Measurements from ENCODE around the gene UNC45A. TPM values are rescaled to one million over a fixed set of nuclear protein-coding genes. Genes with fewer than 3 reads are reported as not detected.

Gene UNC45A
- total RNA-seq, 1 donor from 2014 or later: 48.9 TPM

Other genes starting within 250 kb of the UNC45A start
- gene BLM, start 217.9 kb upstream of the UNC45A start, total RNA-seq: 4.3 TPM
- gene FURIN, start 66.7 kb upstream of the UNC45A start, total RNA-seq: 30.6 TPM
- 3.8 TPM for gene FES, start 50.8 kb upstream of the UNC45A start, total RNA-seq
- 15.3 TPM for gene MAN2A2, start 32.0 kb upstream of the UNC45A start, total RNA-seq
- gene HDDC3, start 2.7 kb upstream of the UNC45A start, total RNA-seq: 10.6 TPM
- gene RCCD1, start 19.6 kb downstream of the UNC45A start, total RNA-seq: 8.8 TPM
- 49.4 TPM for gene PRC1, start 59.2 kb downstream of the UNC45A start, total RNA-seq
- gene VPS33B, start 87.3 kb downstream of the UNC45A start, total RNA-seq: 13.4 TPM
- 0.28 TPM for gene SV2B, start 165.0 kb downstream of the UNC45A start, total RNA-seq